Inflammatory macrophage treated with lipopolysaccharide for 4 hours (primary cell): ENCODE data around the gene ICAM1.
A peak's percentile ranks its signal among the peaks of the same experiment; 100 is the strongest.

Experiments used
- DNase-seq: peaks from one replicate; pipeline ENCODE4 v3.0.0-alpha.2; 2020

The ICAM1 gene

GRCh38 chr19:10243606-10244005 is 27.3 kb upstream of the ICAM1 start:
- no peak for DNase-seq

DNA sequence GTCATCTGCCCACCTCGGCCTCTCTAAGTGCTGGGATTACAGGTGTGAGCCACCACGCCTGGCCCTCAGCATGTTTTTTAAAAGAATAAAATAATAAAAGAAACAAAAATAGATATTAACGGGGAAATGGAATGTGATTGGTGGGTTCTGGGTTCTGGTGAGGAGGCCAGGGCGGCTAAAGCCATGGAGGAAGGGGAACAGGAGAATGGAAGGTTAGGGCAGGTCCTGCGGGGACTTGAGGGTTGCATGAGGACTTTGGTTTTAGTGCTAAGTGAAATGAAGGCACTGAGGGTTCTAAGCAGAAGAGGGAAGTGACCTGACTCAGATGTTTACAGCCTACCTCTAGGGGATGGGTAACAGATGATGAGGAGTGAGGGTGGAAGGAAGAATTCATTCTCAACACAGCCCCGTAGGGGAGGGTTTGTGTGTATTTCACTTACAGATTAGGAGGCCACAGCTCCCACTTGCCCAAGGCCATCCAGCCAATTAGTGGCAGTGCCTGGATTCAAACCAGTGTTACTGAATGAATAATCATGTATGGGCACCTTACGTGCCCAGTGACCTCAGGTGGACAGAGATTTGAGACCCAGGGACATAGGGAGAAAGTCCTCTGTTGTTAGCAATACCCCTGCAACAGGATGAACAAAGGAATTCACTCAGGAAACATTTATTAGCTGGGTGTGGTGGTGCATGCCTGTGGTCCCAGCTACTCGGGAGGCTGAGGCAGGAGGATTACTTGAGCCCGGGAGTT is 25.6 kb upstream of the ICAM1 start:
- DNase-seq = no peak

GRCh38 chr19:10246511-10246910 is 24.4 kb upstream of the ICAM1 start:
- no peak for DNase-seq

- DNase-seq = peak; percentile 99
Observed at GRCh38 chr19:10251792-10252694, 18.9 kb upstream of the ICAM1 start, which contains the start of gene MRPL4. MRPL4 (plus strand) TSS chr19:10252214; CDS start chr19:10252254, 40 bp downstream.

- DNase-seq = no peak
Observed at GRCh38 chr19:10252707-10253106, 18.2 kb upstream of the ICAM1 start.

DNA sequence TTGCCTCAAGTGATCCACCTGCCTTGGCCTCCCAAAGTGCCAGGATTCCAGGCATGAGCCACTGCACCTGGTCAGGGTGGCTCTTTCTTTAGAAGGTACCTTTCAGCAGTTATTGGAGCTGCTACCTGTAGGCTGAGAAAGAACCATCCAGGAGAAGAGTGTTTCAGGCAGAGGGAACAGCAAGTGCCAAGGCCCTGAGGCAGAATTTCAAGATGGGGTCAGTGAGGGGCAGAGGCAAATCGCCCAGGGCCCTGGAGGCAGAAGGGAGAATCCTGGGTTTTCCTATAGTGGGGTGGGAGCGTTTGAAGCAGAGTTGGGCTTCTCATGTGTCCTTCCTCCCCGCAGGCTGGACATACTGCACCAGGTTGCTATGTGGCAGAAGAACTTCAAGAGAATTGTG is 16.7 kb upstream of the ICAM1 start:
- no peak for DNase-seq

DNA sequence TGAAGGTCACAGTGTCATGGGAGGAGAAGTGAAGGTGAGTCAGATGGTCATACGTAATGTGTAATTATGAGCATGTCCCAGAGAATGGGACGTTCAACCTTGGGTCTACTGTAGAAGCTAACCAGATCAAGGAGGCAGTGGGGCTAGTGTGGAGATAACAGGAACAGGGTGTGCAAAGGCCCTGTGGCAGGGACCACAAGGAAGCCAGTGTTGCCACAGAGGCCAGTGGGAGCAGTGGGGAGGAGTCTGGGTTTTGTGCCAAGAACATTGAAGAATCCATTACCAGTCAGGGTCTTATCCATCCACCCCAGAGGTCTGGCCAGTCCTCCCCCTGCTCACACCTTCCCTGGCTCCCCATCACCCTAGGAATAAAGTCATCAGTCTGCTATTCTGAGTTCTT is 15.6 kb upstream of the ICAM1 start:
- no peak for DNase-seq

GRCh38 chr19:10256551-10256950 is 14.4 kb upstream of the ICAM1 start:
- no peak for DNase-seq

- DNase-seq = no peak
Observed at GRCh38 chr19:10256970-10257615, 13.8 kb upstream of the ICAM1 start.

- DNase-seq = no peak
Observed at GRCh38 chr19:10258080-10258710, 12.7 kb upstream of the ICAM1 start.

- DNase-seq = peak; percentile 93
Observed at GRCh38 chr19:10259162-10259905, 11.6 kb upstream of the ICAM1 start.

DNA sequence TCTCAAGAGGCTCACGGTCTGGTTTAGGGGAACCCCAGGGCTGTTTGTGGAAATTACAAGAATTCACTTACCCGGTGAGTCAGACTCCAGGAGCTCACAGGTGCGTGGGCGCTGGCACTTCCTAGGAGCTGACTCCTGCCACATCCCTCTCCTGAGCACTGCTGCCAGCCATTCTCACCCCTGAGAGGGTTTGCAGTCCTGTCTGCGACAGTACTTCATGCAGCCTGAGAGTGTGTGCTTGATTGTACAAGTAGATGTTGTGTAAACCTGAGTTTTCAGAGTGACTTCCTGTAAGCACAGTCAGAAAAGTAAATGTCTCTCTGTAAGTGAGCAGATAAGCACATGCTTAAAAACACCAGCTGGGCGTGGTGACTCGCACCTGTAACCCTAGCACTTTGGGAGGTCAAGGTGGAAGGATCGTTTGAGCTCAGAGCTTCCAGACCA is 10.8 kb upstream of the ICAM1 start:
- DNase-seq = peak; percentile 33

DNA sequence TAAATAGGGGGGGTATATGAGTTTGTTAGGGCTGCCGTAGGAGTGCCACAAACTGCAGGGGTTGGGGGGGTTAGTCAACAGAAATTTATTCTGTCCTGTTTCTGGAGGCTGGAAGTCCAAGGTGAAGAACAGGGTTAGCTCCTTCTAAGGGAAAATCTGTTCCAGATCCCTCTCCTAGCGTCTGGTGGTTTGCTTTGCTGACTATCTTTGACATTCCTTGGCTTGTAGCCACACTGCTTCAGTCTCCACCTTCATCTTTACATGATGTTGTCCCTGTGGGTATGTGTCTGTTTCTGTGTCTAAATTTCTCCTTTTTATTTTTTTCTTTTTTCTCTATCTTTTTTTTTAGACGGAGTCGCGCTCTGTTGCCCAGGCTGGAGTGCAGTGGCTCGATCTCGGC is 8.1 kb upstream of the ICAM1 start:
- DNase-seq = no peak

GRCh38 chr19:10266706-10267105 is 4.2 kb upstream of the ICAM1 start:
- no peak for DNase-seq

DNA sequence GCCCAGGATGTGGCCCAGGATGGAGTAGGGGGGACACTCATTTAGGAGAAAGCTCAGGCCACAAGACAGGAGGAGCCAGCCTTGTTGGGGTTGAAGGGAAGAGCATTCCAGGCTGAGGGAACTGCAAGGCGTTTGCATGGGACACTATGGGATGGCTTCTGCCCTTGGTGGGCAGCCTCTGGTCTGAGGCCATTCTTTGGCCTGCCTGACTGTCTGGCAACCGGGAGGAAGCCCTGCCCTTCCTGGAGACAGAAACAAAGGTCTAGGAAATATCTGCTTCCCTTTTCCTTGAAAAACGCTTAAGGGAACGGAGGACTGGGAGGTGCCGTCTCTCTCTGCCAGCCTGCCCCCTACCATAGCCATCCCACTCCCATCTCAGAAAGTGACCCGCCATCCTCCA is 2.8 kb upstream of the ICAM1 start:
- DNase-seq = no peak

DNA sequence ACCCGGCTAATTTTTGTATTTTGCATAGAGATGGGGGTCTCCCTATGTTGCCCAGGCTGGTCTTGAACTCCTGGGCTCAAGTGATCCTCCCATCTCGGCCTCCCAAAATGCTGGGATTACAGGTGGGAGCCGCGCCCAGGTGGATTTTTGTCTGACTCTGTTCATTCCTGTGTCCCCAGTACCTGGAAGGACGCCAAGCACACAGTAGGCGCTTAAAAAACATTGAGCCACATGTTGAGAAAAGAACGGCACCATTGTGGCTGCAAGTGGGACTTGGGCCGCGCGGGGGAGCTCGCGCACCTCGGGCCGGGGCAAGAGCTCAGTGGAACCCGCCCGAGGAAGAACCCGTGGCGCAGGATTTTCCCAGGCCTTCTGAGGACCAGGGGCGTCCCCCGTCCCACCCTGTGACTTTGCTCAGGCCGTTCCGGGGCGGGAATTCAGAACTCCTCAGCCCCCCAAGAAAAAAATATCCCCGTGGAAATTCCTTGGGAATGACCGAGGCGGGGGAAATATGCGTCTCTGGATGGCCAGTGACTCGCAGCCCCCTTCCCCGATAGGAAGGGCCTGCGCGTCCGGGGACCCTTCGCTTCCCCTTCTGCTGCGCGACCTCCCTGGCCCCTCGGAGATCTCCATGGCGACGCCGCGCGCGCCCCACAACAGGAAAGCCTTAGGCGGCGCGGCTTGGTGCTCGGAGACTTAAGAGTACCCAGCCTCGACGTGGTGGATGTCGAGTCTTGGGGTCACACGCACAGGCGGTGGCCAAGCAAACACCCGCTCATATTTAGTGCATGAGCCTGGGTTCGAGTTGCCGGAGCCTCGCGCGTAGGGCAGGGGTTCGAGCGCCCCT is 1.4 kb upstream of the ICAM1 start:
- peak; percentile 95 for DNase-seq

GRCh38 chr19:10270180-10270615 is 722 bp upstream of the ICAM1 start:
- peak; percentile 98 for DNase-seq

DNA sequence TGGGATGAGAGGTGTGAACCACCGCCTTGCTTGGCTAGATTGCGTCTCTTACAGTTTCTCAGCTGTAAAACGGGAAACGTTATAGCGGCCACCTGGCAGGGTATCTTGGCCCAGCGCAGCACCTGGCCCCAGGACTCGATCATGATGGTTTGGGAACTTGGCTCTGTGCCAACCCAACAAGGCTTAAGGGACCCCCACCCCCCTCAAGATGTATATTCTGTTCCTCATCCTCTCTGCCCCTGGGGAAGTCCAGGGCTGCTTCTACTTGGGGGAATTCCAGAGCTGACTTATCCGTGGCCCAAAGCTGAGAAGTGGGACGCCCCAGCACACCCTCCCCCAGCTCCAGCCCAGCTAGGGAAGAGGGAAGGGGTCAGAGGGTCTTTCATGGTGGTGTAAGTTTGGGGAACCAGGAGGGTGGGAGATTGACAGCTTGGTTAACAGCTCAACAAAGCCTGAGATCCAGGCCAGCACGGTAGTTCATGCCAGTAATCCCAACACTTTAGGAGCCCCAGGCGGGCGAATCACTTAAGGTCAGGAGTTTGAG is 695 bp downstream of the ICAM1 start:
- DNase-seq = peak; percentile 91

DNA sequence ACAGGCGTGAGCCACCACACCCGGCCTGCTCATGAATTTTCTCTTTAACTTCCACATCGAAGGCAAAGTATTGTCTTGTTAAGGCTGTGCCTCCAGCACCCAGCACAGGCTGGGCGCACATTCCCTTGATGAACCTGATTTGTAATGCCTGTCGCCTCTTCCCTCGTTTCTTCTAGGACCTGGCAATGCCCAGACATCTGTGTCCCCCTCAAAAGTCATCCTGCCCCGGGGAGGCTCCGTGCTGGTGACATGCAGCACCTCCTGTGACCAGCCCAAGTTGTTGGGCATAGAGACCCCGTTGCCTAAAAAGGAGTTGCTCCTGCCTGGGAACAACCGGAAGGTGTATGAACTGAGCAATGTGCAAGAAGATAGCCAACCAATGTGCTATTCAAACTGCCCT is 3.7 kb downstream of the ICAM1 start:
- DNase-seq = no peak

- no peak for DNase-seq
Observed at GRCh38 chr19:10277795-10278589, 7.1 kb downstream of the ICAM1 start.
